ENCODE data around the gene ANO1.

DNA sequence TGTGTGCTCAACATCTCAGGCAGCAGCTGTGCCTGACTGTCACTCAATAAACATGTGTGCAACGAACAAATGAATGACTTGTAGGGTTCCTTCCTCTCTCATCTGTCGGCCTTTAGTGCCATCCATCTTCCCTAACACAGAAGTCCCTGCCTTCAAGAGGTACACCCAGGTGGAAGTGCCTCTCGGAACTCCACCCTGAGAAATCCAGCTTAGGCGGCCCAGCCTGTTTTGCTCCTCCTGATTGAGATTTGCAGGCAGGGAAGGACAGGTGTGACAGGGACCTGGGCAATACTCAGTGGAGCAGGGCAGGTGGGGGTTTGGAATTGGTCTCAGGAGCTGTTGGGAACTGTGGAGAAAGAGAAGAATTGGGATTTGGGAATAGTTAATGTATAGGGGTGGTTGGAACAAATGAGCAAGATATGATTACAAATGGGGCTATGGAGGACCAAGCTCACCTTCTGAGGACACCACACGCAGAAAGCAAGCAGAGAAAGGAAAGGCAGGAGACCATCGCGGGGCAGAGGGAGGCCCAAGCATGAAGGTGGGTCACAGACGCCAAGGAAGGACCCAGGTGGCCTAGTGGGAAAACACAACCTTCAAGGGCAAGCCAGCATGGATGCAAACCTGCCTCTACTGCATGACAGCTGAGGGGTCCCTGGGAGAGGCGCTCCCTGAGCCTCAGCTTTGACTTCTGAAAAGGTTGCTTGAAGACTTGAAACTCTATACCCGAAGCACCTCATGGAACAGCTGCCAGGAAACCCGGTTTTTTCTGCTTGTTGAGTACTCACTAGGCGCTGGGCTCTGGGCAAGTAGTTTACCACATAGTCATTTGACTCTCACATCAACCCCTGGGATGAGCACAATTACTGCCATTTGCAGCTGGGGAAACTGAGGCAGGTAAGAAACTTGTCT lies 40.9 kb upstream of the ANO1 start:
- TF ChIP-seq POLR2A (IDR thresholded peaks at IDR 0.05), result no peak
- TF ChIP-seq, protein P1, sequence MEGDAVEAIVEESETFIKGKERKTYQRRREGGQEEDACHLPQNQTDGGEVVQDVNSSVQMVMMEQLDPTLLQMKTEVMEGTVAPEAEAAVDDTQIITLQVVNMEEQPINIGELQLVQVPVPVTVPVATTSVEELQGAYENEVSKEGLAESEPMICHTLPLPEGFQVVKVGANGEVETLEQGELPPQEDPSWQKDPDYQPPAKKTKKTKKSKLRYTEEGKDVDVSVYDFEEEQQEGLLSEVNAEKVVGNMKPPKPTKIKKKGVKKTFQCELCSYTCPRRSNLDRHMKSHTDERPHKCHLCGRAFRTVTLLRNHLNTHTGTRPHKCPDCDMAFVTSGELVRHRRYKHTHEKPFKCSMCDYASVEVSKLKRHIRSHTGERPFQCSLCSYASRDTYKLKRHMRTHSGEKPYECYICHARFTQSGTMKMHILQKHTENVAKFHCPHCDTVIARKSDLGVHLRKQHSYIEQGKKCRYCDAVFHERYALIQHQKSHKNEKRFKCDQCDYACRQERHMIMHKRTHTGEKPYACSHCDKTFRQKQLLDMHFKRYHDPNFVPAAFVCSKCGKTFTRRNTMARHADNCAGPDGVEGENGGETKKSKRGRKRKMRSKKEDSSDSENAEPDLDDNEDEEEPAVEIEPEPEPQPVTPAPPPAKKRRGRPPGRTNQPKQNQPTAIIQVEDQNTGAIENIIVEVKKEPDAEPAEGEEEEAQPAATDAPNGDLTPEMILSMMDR (IDR thresholded peaks at IDR 0.05), result no peak

All from Peyer's patch (tissue), 4 donors.